ENCODE results near the gene TUBB4B.

TUBB4B gene

DNA sequence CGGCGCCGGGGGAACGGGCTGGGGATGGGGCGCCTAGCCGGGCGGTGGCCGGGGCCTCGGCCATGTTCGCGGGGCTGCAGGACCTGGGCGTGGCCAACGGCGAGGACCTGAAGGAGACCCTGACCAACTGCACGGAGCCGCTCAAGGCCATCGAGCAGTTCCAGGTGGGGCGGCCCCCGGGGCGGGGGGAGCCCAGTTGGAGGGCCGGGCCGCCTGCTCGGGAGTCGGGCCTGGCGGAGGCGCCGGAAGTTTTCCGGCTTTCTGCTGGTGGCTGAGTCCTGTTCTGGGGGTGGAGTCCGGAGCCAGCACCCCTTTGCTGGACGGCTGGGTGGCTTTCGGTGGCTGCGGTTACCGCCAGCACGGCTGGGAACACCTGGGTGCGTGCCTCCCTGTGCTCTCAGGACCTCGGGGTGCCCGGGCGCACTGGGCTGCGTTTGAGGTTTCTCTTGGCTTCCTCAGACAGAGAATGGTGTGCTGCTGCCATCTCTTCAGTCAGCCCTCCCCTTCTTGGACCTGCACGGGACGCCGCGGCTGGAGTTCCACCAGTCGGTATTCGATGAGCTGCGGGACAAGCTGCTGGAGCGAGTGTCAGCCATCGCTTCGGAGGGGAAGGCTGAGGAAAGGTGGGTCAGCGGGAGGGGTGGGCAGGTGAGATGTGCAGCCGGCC, 14.5 kb downstream of the TUBB4B start (continued):
- TF ChIP-seq, protein P1, sequence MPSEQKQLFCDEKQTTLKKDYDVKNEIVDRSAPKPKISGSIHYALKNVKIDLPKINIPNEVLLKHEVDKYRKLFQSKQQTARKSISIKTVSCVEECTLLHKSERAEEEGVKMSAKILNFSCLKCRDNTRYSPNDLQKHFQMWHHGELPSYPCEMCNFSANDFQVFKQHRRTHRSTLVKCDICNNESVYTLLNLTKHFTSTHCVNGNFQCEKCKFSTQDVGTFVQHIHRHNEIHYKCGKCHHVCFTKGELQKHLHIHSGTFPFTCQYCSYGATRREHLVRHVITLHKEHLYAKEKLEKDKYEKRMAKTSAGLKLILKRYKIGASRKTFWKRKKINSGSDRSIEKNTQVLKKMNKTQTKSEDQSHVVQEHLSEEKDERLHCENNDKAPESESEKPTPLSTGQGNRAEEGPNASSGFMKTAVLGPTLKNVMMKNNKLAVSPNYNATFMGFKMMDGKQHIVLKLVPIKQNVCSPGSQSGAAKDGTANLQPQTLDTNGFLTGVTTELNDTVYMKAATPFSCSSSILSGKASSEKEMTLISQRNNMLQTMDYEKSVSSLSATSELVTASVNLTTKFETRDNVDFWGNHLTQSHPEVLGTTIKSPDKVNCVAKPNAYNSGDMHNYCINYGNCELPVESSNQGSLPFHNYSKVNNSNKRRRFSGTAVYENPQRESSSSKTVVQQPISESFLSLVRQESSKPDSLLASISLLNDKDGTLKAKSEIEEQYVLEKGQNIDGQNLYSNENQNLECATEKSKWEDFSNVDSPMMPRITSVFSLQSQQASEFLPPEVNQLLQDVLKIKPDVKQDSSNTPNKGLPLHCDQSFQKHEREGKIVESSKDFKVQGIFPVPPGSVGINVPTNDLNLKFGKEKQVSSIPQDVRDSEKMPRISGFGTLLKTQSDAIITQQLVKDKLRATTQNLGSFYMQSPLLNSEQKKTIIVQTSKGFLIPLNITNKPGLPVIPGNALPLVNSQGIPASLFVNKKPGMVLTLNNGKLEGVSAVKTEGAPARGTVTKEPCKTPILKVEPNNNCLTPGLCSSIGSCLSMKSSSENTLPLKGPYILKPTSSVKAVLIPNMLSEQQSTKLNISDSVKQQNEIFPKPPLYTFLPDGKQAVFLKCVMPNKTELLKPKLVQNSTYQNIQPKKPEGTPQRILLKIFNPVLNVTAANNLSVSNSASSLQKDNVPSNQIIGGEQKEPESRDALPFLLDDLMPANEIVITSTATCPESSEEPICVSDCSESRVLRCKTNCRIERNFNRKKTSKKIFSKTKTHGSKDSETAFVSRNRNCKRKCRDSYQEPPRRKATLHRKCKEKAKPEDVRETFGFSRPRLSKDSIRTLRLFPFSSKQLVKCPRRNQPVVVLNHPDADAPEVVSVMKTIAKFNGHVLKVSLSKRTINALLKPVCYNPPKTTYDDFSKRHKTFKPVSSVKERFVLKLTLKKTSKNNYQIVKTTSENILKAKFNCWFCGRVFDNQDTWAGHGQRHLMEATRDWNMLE (tag by site-specific recombination; conservative IDR thresholded peaks at IDR 0.05; ENCODE audit: low read depth): no peak
- TF ChIP-seq SCRT1 (tag by site-specific recombination; IDR thresholded peaks at IDR 0.05; ENCODE audit: borderline replicate concordance): no peak
- TF ChIP-seq, protein P2, sequence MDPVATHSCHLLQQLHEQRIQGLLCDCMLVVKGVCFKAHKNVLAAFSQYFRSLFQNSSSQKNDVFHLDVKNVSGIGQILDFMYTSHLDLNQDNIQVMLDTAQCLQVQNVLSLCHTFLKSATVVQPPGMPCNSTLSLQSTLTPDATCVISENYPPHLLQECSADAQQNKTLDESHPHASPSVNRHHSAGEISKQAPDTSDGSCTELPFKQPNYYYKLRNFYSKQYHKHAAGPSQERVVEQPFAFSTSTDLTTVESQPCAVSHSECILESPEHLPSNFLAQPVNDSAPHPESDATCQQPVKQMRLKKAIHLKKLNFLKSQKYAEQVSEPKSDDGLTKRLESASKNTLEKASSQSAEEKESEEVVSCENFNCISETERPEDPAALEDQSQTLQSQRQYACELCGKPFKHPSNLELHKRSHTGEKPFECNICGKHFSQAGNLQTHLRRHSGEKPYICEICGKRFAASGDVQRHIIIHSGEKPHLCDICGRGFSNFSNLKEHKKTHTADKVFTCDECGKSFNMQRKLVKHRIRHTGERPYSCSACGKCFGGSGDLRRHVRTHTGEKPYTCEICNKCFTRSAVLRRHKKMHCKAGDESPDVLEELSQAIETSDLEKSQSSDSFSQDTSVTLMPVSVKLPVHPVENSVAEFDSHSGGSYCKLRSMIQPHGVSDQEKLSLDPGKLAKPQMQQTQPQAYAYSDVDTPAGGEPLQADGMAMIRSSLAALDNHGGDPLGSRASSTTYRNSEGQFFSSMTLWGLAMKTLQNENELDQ (tag by site-specific recombination; IDR thresholded peaks at IDR 0.05; ENCODE audit: low read depth): no peak
- no peak for TF ChIP-seq EGR2 (tag by site-specific recombination; IDR thresholded peaks at IDR 0.05; ENCODE audit: low read depth)
- TF ChIP-seq, protein P3, sequence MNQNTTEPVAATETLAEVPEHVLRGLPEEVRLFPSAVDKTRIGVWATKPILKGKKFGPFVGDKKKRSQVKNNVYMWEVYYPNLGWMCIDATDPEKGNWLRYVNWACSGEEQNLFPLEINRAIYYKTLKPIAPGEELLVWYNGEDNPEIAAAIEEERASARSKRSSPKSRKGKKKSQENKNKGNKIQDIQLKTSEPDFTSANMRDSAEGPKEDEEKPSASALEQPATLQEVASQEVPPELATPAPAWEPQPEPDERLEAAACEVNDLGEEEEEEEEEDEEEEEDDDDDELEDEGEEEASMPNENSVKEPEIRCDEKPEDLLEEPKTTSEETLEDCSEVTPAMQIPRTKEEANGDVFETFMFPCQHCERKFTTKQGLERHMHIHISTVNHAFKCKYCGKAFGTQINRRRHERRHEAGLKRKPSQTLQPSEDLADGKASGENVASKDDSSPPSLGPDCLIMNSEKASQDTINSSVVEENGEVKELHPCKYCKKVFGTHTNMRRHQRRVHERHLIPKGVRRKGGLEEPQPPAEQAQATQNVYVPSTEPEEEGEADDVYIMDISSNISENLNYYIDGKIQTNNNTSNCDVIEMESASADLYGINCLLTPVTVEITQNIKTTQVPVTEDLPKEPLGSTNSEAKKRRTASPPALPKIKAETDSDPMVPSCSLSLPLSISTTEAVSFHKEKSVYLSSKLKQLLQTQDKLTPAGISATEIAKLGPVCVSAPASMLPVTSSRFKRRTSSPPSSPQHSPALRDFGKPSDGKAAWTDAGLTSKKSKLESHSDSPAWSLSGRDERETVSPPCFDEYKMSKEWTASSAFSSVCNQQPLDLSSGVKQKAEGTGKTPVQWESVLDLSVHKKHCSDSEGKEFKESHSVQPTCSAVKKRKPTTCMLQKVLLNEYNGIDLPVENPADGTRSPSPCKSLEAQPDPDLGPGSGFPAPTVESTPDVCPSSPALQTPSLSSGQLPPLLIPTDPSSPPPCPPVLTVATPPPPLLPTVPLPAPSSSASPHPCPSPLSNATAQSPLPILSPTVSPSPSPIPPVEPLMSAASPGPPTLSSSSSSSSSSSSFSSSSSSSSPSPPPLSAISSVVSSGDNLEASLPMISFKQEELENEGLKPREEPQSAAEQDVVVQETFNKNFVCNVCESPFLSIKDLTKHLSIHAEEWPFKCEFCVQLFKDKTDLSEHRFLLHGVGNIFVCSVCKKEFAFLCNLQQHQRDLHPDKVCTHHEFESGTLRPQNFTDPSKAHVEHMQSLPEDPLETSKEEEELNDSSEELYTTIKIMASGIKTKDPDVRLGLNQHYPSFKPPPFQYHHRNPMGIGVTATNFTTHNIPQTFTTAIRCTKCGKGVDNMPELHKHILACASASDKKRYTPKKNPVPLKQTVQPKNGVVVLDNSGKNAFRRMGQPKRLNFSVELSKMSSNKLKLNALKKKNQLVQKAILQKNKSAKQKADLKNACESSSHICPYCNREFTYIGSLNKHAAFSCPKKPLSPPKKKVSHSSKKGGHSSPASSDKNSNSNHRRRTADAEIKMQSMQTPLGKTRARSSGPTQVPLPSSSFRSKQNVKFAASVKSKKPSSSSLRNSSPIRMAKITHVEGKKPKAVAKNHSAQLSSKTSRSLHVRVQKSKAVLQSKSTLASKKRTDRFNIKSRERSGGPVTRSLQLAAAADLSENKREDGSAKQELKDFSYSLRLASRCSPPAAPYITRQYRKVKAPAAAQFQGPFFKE (tag by site-specific recombination; IDR thresholded peaks at IDR 0.05; ENCODE audit: borderline replicate concordance): no peak
- no peak for TF ChIP-seq PRDM1 (tag by site-specific recombination; IDR thresholded peaks at IDR 0.05)
- no peak for TF ChIP-seq ZNF354C (tag by site-specific recombination; IDR thresholded peaks at IDR 0.05; ENCODE audit: borderline replicate concordance, low read depth)
- no peak for TF ChIP-seq ZBTB7A (tag by site-specific recombination; IDR thresholded peaks at IDR 0.05; ENCODE audit: low read depth)
- no peak for TF ChIP-seq ZNF571 (tag by site-specific recombination; IDR thresholded peaks at IDR 0.05)
- no peak for TF ChIP-seq ZNF221 (tag by site-specific recombination; IDR thresholded peaks at IDR 0.05; ENCODE audit: borderline replicate concordance)
- TF ChIP-seq, protein P4, sequence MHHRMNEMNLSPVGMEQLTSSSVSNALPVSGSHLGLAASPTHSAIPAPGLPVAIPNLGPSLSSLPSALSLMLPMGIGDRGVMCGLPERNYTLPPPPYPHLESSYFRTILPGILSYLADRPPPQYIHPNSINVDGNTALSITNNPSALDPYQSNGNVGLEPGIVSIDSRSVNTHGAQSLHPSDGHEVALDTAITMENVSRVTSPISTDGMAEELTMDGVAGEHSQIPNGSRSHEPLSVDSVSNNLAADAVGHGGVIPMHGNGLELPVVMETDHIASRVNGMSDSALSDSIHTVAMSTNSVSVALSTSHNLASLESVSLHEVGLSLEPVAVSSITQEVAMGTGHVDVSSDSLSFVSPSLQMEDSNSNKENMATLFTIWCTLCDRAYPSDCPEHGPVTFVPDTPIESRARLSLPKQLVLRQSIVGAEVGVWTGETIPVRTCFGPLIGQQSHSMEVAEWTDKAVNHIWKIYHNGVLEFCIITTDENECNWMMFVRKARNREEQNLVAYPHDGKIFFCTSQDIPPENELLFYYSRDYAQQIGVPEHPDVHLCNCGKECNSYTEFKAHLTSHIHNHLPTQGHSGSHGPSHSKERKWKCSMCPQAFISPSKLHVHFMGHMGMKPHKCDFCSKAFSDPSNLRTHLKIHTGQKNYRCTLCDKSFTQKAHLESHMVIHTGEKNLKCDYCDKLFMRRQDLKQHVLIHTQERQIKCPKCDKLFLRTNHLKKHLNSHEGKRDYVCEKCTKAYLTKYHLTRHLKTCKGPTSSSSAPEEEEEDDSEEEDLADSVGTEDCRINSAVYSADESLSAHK (tag by site-specific recombination; IDR thresholded peaks at IDR 0.05): no peak
- no peak for TF ChIP-seq HOXA7 (CRISPR knock-in tag; IDR thresholded peaks at IDR 0.05; ENCODE audit: borderline replicate concordance)
- no peak for TF ChIP-seq ZNF837 (tag by site-specific recombination; IDR thresholded peaks at IDR 0.05)
- no peak for TF ChIP-seq ZNF529 (tag by site-specific recombination; IDR thresholded peaks at IDR 0.05; ENCODE audit: insufficient replicate concordance)
- 0 out of 2 replicates have a peak, but pooled peaks have one; percentile 2 for TF ChIP-seq YY1 (tag by site-specific recombination; IDR thresholded peaks at IDR 0.05)
- TF ChIP-seq, protein P5, sequence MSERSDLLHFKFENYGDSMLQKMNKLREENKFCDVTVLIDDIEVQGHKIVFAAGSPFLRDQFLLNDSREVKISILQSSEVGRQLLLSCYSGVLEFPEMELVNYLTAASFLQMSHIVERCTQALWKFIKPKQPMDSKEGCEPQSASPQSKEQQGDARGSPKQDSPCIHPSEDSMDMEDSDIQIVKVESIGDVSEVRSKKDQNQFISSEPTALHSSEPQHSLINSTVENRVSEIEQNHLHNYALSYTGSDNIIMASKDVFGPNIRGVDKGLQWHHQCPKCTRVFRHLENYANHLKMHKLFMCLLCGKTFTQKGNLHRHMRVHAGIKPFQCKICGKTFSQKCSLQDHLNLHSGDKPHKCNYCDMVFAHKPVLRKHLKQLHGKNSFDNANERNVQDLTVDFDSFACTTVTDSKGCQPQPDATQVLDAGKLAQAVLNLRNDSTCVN (tag by site-specific recombination; optimal IDR thresholded peaks at IDR 0.05): peak; percentile 45
- peak; percentile 98 for TF ChIP-seq ZNF335 (tag by site-specific recombination; conservative IDR thresholded peaks at IDR 0.05)
- peak; percentile 43 for TF ChIP-seq SP2 (tag by site-specific recombination; IDR thresholded peaks at IDR 0.05)
- TF ChIP-seq KLF9 (tag by site-specific recombination; IDR thresholded peaks at IDR 0.05; ENCODE audit: low read depth): 0 out of 2 replicates have a peak, but pooled peaks have one; percentile 18
- no peak for TF ChIP-seq ZNF610 (tag by site-specific recombination; IDR thresholded peaks at IDR 0.05; ENCODE audit: borderline replicate concordance)
- TF ChIP-seq SETDB1 (IDR thresholded peaks at IDR 0.05; ENCODE audit: insufficient read length, low read length): no peak
- no peak for TF ChIP-seq ZNF391 (tag by site-specific recombination; IDR thresholded peaks at IDR 0.05; ENCODE audit: borderline replicate concordance, low read depth)

All from HEK293 (cell line).